ENCODE measurements around the gene EOMES. TPM values are rescaled to one million over a fixed set of nuclear protein-coding genes. Genes with fewer than 3 reads are reported as not detected.

The EOMES gene
- total RNA-seq, 1 donor from 2014 or later: 0.08 TPM

DNA sequence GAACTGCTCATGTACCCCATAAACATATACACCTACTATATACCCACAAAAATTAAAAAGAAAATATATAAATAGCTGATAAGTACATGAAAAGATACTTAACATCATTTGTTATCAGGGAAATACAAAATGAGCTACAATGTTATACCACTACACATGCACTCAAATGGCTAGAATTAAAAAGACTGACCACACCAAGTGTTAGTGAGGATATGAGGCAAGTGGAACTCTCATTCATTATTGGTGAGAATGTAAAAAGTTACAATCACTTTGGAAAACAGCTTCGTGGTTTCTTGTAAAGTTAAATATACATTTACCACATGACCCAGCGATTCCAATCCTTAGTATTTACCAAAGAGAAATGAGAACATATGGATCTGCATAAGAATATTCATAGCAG lies 26.5 kb downstream of the EOMES start:
- intact Hi-C loops (cut with DNase I): no loop called here
- no peak for ATAC-seq (ENCODE audit: poor library complexity)
- no peak for DNase-seq

GRCh38 chr3:27688053-27688452 lies 34.1 kb downstream of the EOMES start:
- no peak for ATAC-seq (ENCODE audit: poor library complexity)
- no peak for DNase-seq
- intact Hi-C loops (cut with DNase I): loop anchor here (10.0 kb wide), 1 partner anchor 373 kb away; no protein-coding TSS in a partner anchor

GRCh38 chr3:27686642-27687041 lies 35.5 kb downstream of the EOMES start:
- DNase-seq (no peak), ATAC-seq (ENCODE audit: poor library complexity) (no peak)
- intact Hi-C loops (cut with DNase I): loop anchor here (10.0 kb wide), 1 partner anchor 372 kb away; no protein-coding TSS in a partner anchor

DNA sequence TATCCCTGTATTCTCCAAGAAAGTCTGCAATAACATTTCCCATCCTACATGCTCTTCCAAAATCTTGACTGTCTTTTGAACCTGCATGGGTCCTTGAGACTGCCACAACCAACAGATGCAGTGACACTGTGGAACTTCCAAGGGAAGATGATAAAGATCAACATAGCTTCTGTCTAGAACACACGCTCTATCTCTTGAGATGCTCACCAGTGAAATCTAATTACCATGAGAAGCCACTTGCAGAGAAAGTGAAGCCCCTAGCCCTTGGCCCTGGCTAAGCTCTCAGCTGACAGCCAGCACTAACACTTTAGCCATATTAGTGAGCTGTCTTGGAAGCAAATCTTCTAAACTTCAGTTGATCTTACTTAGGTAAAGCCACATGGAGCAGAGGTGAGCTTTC lies 36.6 kb downstream of the EOMES start:
- intact Hi-C loops (cut with DNase I): loop anchor here (10.0 kb wide), 1 partner anchor 371 kb away; no protein-coding TSS in a partner anchor
- ATAC-seq (ENCODE audit: poor library complexity): no peak
- DNase-seq: no peak

DNA sequence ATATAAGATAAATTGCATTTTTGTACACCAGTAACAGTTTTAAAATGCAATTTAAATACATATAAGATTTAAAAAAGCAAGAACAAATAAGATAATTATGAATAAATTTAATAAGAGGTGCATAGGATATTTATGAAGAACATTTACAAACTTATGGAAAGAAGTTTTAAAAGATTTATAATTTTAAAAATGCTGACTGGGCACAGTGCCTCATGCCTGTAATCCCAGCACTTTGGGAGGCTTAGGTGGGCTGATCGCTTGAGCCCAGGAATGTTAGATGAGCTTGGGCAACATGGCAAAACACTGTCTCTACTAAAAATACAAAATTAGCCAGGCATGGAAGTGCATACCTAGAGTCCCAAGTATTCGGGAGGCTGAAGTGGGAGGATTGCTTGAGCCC lies 37.8 kb downstream of the EOMES start:
- intact Hi-C loops (cut with DNase I): loop anchor here (10.0 kb wide), 1 partner anchor 370 kb away; no protein-coding TSS in a partner anchor
- ATAC-seq (ENCODE audit: poor library complexity) (no peak), DNase-seq (no peak)

DNA sequence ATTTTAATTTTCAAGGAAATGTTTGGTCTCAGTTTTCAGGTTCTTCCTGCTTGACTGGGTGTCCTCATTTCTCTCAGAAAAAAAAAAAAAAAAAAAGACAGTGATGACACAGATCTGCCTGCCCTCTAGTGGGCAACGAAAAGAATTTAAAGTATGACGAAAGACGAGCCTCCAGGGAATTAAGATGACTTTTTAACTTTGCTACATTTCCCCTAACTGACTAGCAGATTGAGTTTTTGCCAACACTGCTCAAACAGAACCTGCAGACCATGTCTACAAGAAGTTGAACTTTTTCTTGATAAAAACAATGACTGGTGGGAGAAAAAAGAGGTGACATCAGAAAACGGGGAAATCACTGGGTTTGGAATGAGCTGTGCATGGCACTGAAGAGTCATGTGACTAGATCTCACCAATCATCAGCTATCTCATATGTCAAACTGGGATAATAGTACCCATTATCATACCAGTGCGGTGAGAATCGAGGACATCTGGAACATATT lies 40.8 kb downstream of the EOMES start:
- intact Hi-C loops (cut with DNase I): loop anchor here (10.0 kb wide), 1 partner anchor 366 kb away; no protein-coding TSS in a partner anchor
- peak; percentile 80 for ATAC-seq (ENCODE audit: poor library complexity)
- no peak for DNase-seq

DNA sequence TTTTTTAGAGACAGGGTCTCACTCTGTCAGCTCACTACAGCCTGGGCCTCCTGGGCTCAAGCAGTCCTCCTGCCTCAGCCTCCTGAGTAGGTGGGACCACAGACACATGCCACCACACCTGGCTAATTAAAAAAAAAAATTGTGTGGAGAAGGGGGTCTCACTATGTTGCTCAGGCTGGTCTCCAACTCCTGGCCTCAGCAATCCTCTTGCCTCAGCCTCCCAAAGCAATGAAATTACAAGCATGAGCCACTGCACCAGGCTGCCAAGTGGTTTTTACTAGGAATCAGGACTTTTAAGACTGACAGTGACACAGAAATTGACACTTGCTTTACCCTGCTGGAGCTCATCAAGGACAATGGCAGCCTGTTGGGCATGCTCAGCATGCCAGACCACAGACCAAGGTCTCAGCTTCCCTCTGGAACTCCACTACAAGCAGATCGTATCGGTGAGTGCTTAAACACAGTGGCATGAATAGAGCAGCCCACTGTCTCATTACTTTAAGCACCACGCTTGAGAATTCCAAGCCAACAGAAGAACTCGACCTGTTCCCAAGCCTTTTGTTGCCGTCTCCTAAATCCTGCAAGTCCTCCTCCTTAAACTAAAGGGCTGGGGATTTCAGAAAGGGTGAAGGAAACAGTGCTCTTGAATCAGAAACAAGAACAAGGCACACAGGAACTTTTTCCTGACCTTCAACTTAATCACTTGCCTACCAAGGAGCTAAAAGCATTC lies 41.4 kb downstream of the EOMES start:
- DNase-seq (no peak), ATAC-seq (ENCODE audit: poor library complexity) (peak; percentile 12)
- intact Hi-C loops (cut with DNase I): loop anchor here (10.0 kb wide), 1 partner anchor 366 kb away; no protein-coding TSS in a partner anchor

GRCh38 chr3:27679691-27680090 lies 42.4 kb downstream of the EOMES start:
- ATAC-seq (ENCODE audit: poor library complexity): no peak
- intact Hi-C loops (cut with DNase I): loop anchor here (10.0 kb wide), 1 partner anchor 365 kb away; no protein-coding TSS in a partner anchor

DNA sequence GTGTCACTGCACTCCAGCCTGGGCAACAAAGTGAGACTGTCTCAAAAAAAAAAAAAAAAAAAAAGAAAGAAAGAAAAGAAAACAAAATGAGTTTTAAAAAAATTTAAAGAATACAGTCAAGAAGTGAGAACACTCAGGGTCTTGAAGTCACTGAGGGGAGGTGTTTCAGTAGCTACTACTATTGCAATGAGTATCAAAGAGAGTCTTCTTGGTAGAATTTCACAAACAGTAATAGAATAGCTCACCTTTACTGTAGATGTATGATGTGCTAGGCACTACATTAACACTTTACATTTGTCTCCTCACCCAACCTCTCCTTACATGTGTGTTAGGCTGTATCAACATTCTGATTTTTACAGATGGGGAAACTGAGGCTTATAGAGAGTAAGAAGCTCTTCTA lies 43.9 kb downstream of the EOMES start:
- no peak for DNase-seq
- intact Hi-C loops (cut with DNase I): no loop called here
- no peak for ATAC-seq (ENCODE audit: poor library complexity)

More at GRCh38 chr3:27679691-27680090, 42.4 kb downstream of the EOMES start:
- no peak for DNase-seq

- intact Hi-C loops (cut with DNase I): no loop called here
- no peak for DNase-seq
- ATAC-seq (ENCODE audit: poor library complexity): peak; percentile 77
Measured at GRCh38 chr3:27677565-27677964, 44.6 kb downstream of the EOMES start.

- peak; percentile 45 for ATAC-seq (ENCODE audit: poor library complexity)
- no peak for DNase-seq
- intact Hi-C loops (cut with DNase I): no loop called here
Measured at GRCh38 chr3:27675287-27675686, 46.8 kb downstream of the EOMES start.

DNA sequence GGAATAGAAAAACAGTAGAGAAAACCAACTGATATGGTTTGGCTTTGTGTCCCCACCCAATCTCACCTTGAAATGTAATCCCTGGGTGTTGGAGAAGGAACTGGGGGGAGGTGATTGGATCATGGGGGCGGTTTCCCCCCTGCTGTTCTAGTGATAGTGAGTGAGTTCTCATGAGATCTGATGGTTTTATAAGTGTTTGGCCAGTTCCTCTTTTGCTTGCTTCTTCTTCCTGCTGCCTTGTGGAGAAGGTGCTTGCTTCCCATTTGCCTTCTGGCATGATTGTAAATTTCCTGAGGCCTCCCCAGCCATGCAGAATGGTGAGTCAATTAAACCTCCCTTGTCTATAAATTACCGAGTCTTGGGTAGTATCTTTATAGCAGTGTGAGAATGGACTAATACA lies 48.4 kb downstream of the EOMES start:
- ATAC-seq (ENCODE audit: poor library complexity) (no peak), DNase-seq (no peak)
- intact Hi-C loops (cut with DNase I): no loop called here

- ATAC-seq (ENCODE audit: poor library complexity) (no peak), DNase-seq (no peak)
- intact Hi-C loops (cut with DNase I): no loop called here
Measured at GRCh38 chr3:27671101-27671500, 51.0 kb downstream of the EOMES start.

- intact Hi-C loops (cut with DNase I): no loop called here
- ATAC-seq (ENCODE audit: poor library complexity): no peak
Measured at GRCh38 chr3:27670619-27671018, 51.5 kb downstream of the EOMES start.

DNA sequence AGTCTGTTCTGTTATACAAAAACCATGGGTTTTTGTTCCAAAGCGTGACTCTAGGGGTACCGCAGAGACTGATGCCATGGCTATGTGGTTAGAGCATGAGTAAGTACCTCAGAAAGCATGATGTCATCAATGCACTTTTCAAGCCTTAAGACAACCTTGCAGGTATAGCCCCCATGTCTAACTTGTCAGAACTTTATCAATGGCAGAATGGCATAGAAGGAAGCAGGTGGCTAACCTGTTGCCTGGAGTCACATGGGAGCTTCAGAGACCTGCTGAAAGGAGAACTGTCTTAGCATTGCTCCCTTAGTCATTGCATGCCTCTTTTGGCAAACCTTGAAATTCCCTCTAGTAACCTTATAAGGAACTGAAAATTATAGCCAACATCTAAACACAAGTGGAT lies 52.5 kb downstream of the EOMES start:
- ATAC-seq (ENCODE audit: poor library complexity): no peak
- intact Hi-C loops (cut with DNase I): no loop called here

More at GRCh38 chr3:27670619-27671018, 51.5 kb downstream of the EOMES start:
- no peak for DNase-seq

GRCh38 chr3:27667751-27668150 lies 54.4 kb downstream of the EOMES start:
- ATAC-seq (ENCODE audit: poor library complexity) (no peak), DNase-seq (no peak)
- intact Hi-C loops (cut with DNase I): no loop called here

More for the DNA sequence above, 52.5 kb downstream of the EOMES start:
- DNase-seq: no peak

DNA sequence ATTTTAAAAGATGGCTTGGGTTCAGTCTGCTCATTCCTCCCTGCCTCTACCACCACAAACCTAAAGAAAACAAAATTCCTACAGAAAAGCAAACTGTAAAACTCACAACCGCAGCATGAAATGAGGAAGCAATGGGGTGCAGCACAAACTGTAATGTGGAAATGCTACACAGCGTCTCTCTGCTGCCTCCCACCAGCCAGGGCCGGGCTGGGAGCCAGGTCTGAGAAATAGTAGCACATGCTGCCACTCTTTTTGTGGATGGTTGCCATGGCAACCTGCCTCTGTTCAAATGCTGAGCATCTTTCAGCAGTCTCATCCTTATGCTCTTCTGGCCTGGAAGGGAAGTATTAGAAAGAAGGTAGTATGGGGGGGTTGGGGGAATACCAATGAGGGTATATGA lies 55.4 kb downstream of the EOMES start:
- intact Hi-C loops (cut with DNase I): no loop called here
- peak; percentile 83 for DNase-seq
- ATAC-seq (ENCODE audit: poor library complexity): peak; percentile 75

DNA sequence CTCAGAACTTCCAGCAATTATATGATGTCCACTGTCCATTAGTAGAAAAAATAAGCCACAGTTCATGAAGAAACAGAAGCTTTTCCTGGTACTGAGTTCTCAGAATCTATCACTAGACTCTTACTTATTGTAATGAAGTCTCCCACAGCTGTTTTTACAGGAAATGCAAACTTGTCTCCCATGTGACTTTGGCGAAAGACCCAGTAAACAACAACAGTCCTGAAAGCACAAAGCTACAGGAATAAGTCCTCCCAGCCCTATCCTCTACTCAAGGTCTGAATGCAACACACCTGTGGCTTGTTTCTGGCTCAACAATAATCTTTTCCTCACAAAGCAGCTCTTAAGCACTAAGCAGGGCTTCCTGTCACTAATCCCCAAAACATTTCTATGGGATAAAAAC lies 55.9 kb downstream of the EOMES start:
- DNase-seq (no peak), ATAC-seq (ENCODE audit: poor library complexity) (peak; percentile 34)
- intact Hi-C loops (cut with DNase I): no loop called here

Measured in Right ventricle myocardium superior (tissue), 1 donor.